GM21737 (cell line): ENCODE data around the gene ZNF76.
A peak's percentile ranks its signal among the peaks of the same experiment; 100 is the strongest.

ENCODE experiments used
- ATAC-seq: cut with Tn5 transposase; IDR thresholded peaks from one replicate; pipeline ENCODE4 v1.9.1; 2021; ENCODE audit warnings: mild to moderate bottlenecking, moderate library complexity; ENCODE audit not compliant: unreplicated experiment

ZNF76 gene

GRCh38 chr6:35259194-35259947 is at the start of gene ZNF76:
TSS of gene ZNF76 (plus strand) at chr6:35259735. CDS start at chr6:35281152, 21,417 bp downstream.
- peak; percentile 77 for ATAC-seq

DNA sequence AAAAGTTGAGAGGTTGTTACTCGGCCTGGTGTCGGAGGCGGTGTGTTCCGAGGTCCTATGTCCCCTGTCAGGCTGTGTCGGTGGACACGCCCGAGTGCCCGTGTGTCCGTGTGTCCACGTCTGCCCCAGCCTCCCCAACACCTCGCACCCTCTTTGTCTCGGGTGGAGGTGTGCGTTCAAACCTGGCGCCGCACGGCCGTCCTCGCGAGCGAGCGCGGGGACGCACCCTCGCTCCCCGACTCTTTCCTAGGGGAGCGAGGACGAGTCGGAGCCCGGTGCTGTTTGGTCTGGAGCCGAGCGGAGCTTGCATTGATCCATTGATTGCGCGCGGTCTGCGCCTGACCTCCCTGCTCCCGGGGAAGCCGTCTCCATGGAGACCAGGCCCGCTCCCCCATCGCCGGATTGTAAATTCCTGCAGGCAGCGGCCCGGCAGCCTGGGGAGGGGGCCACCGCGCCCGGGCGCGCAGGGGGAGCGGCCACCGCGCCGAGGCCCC is 46.2 kb upstream of the ZNF76 start:
- ATAC-seq = no peak

- ATAC-seq = no peak
Observed at GRCh38 chr6:35213824-35214756, 45.4 kb upstream of the ZNF76 start, which contains the start of gene SCUBE3. TSS of gene SCUBE3 (plus strand) at chr6:35213956. CDS start at chr6:35214419, 463 bp downstream.

GRCh38 chr6:35214869-35215664 is 44.5 kb upstream of the ZNF76 start:
- ATAC-seq = no peak

- ATAC-seq = no peak
Observed at GRCh38 chr6:35215665-35216411, 43.7 kb upstream of the ZNF76 start.

DNA sequence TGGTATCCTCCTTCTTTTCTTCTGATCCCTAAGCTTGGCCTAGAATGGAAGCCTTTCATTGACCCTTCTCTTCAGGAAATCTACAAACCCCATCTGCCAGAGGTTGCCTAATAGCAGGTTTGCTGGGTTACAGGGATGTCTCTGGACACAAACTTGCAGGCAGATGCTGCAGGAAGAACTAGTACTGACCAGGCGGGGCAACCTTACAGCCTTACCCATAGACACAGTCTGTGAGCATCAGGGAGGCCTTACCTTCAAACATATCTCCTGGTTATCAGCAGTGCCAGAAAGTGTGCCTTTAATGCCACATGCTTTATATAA is 43.2 kb upstream of the ZNF76 start:
- ATAC-seq = no peak

- no peak for ATAC-seq
Observed at GRCh38 chr6:35216851-35217811, 42.4 kb upstream of the ZNF76 start.

DNA sequence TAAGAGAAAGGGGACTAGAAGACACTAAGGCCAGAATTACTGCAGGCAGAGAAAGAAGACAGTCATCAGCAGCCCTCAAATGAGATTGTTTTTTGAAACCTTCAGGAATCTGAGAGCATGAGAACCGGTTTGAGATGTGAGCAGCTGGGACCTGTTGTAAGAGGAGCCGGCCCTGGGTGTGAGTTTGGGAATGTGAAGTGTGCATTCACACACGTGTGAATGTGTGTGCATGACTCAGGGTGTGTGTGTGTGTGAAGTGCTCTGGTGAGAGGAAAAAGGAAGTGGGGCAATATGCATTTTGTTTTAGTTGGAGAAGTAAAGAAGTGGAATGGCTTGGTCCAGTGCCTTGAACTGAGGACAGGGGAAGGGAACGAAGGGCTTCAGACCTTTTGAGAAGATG is 41.5 kb upstream of the ZNF76 start:
- ATAC-seq = no peak

DNA sequence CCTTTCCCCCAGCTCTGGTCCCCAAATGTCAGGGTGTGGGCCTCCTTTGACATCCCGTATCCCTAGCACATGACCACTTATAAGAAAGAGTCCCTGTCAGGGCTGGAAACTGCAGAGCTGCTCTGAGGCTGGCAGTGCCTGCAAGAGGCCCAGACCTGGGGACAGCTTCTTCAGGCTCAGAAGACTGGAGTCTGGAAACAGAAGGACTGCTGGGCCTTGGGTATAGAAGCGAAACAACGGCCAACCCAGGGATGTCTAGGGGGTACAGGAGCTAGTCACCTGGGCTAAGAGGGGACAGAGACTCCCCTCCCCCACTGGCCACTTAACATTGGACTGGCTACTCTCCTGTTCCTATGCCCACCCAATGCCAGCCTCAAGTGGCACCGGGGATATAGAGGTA is 41.1 kb upstream of the ZNF76 start:
- no peak for ATAC-seq

DNA sequence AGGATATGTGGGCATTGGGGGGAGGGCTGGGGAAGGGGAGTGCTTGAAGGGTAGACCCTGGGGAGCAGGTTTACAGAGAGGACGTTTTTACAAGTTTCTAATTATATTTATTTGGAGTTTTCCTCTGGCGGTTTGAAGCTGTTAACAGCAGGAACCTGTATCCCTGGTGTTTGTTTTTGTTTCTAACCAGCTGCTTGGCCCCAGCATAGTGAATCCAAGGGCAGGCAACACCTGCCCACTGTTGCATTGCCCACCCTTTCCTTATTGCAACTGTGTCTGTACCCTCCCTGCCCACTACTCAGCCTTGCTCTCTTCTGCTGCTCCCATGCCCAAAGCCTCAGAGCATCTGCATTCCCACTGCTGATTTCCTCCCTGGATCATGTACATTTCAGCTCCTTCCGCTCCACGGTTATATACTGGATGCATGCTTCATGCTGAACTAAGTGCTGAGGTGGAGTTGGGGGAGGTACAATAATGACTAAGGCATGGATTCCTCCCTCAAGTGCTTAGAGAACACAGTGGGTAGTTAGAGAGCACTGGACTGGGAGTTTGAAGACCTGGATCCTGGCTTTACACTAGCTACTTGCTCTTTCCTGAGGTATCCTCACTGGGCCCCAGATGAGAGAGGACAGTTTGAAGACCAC is 39.7 kb upstream of the ZNF76 start:
- ATAC-seq = no peak

DNA sequence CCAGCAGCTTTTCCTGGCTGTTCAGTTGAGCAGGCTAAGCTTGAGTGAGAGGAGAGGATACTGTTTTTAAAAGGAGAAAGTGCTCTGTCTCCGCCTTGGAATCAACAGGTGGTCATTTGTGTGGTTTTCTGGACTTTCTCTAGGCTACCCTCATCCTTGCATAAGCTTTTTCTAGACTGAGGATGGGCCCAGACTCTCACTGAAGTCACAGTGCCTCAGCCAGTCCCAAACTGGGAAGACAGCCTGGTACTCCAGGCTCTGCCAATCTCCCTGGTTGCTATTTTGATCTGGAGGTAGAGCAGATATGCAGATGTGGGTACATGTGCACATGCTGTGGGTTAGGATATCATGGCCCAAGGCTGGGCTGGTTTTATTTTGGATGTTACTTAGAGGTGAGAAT is 38.8 kb upstream of the ZNF76 start:
- ATAC-seq = no peak

DNA sequence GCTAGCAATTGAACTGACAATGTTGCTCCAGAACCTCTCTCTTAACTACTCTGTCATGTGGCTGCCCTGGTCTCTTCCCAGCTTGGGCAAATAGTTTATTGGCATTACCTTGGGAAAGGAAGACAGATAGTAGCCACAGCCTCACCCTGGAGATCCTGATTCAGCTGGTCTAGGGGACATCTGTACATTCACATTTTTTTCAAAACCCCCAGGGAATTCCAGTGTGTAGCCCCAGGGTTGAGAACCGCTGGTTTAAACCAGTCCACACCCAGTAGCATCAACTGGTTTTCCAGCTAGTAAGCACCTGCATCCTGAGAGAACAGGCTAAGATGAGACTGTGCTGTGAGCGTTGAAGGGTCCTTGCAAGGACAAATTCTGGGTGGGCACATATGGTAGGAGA is 36.1 kb upstream of the ZNF76 start:
- ATAC-seq = no peak

- ATAC-seq = no peak
Observed at GRCh38 chr6:35224720-35225119, 34.8 kb upstream of the ZNF76 start.

DNA sequence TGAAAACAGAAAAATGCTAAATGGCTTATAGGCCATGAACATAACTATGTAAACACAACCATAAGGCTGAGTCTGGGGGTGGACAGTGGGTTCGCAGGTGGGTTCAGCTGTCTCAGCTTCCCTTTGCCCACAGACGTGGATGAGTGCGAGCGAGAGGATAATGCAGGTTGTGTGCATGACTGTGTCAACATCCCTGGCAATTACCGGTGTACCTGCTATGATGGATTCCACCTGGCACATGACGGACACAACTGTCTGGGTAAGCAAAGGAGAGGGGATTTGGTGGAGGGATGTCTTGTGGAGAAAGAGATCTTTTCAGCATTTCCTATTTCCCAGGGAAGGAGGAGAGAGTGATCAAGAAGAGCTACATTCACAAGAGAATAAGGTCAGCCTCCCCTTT is 31.1 kb upstream of the ZNF76 start:
- ATAC-seq = no peak

GRCh38 chr6:35229304-35229703 is 30.2 kb upstream of the ZNF76 start:
- no peak for ATAC-seq

DNA sequence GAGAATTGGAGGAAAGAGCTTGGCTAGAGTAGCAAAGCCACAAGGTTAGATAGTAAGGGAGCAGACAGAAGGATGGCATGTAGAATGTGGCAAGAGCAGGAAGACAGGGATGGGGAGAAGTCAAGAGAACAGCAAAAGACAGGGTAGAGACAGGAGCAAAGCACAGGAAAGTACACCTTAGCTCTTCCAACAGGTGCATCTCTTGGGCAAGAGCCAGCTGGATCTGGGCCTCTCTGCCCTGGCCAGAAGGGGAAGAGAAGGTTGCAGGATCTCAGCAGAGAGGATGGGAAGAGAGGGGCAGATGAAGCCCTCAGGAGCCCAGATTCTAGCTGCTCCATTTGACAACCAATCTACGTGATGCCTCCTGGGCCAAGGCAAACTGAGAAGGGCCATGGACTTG is 29.0 kb upstream of the ZNF76 start:
- no peak for ATAC-seq

GRCh38 chr6:35230950-35231349 is 28.6 kb upstream of the ZNF76 start:
- ATAC-seq = no peak

DNA sequence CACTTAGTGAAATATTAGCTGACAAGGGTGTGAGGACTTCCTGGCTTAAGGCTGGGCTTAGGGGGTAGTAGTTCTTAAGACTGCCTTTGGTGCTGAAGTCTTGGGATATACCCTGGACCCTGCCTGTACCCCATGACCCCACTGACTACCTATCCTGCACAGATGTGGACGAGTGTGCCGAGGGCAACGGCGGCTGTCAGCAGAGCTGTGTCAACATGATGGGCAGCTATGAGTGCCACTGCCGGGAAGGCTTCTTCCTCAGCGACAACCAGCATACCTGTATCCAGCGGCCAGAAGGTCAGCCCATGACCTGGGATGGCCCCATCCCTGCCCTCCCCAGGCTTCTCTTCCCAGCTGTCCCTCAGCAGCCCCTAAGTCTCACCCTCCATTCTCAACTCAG is 28.0 kb upstream of the ZNF76 start:
- no peak for ATAC-seq

DNA sequence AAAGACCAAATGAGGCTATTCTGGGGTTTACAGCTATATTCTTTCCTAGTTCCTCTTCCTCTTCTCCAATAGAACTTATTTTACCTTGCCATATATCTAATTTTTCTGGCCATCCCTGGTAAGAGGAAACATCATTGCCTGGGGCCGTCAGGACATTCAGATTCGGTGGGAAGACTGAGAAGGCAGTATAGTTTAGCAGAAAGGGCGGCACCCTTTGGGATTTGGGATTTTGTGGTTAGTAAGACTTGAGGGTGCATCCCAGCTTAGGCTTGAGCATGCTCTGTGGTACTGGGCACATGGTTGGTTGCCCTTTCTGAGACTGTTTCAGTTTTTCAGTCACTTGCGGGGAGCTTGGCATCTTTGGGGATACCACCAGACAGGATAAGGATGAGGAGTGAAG is 24.6 kb upstream of the ZNF76 start:
- no peak for ATAC-seq
